Neuronal stem cell (in vitro differentiated cells): ENCODE results near the gene SLC16A13.

Experiments used
- DNase-seq: peaks from one replicate; pipeline ENCODE4 v3.0.0-alpha.2; 2013; ENCODE audit warnings: low spot score
- H2AFZ ChIP-seq: one replicate; pipeline ENCODE4 v1.6.1; 2013; ENCODE audit warnings: mild to moderate bottlenecking, low read length, inconsistent platforms
- H2AK5ac ChIP-seq: 2 replicates; pipeline ENCODE4 v1.6.1; 2013; ENCODE audit warnings: low read depth, mild to moderate bottlenecking, inconsistent platforms, low read length, moderate library complexity, mixed read lengths
- H2BK120ac ChIP-seq: 2 replicates; pipeline ENCODE4 v1.6.1; 2013; ENCODE audit warnings: low read depth, mild to moderate bottlenecking, inconsistent platforms, low read length, moderate library complexity, mixed read lengths
- H2BK12ac ChIP-seq: one replicate; pipeline ENCODE4 v1.6.1; 2013; ENCODE audit warnings: low read length, inconsistent platforms
- H2BK15ac ChIP-seq: 2 replicates; pipeline ENCODE4 v1.6.1; 2013; ENCODE audit warnings: mild to moderate bottlenecking, low read length, inconsistent platforms, mixed read lengths
- H2BK5ac ChIP-seq: one replicate; pipeline ENCODE4 v1.6.1; 2013; ENCODE audit warnings: inconsistent platforms, mild to moderate bottlenecking, low read length, moderate library complexity
- H3K14ac ChIP-seq: one replicate; pipeline ENCODE4 v1.6.1; 2013; ENCODE audit warnings: low read length, inconsistent platforms
- H3K18ac ChIP-seq: 2 replicates; pipeline ENCODE4 v1.6.1; 2013; ENCODE audit warnings: low read length, inconsistent platforms
- H3K23ac ChIP-seq: 2 replicates; pipeline ENCODE4 v1.6.1; 2013; ENCODE audit warnings: low read depth, mild to moderate bottlenecking, mixed read lengths, low read length, inconsistent platforms; ENCODE audit not compliant: poor library complexity
- H3K27ac ChIP-seq: replicated peaks from 3 replicates; pipeline ENCODE4 v1.5.1; 2013; ENCODE audit warnings: low read length, inconsistent platforms
- H3K27me3 ChIP-seq, 3 experiments: 2 replicates each; pipeline ENCODE4 v1.6.1; 2013; ENCODE audit warnings: low read length in 3 of 3, mild to moderate bottlenecking in 2 of 3, inconsistent platforms in 1 of 3, low read depth in 1 of 3, mixed read lengths in 1 of 3, moderate library complexity in 1 of 3; ENCODE audit not compliant: control insufficient read depth in 3 of 3, insufficient read depth in 3 of 3
- H3K36me3 ChIP-seq, 2 donors: replicated peaks in 1 of 2; 2 replicates each; pipeline ENCODE4 v1.6.1; 2013; ENCODE audit warnings: low read length in 2 of 2; ENCODE audit not compliant: control insufficient read depth in 2 of 2, insufficient read depth in 2 of 2
- H3K4ac ChIP-seq: 2 replicates; pipeline ENCODE4 v1.6.1; 2013; ENCODE audit warnings: inconsistent platforms, mild to moderate bottlenecking, low read length, moderate library complexity
- H3K4me1 ChIP-seq, 2 donors: 1 replicate in 1 of 2; 2 replicates in 1 of 2; pipeline ENCODE4 v1.6.1; 2013; ENCODE audit warnings: low read length in 2 of 2, low read depth in 1 of 2; ENCODE audit not compliant: control insufficient read depth in 2 of 2, insufficient read depth in 1 of 2
- H3K4me2 ChIP-seq: one replicate; pipeline ENCODE4 v1.6.1; 2013; ENCODE audit warnings: mild to moderate bottlenecking, low read length, inconsistent platforms; ENCODE audit not compliant: insufficient read depth, poor library complexity, severe bottlenecking
- H3K4me3 ChIP-seq, 2 donors: 2 replicates each; pipeline ENCODE4 v1.5.1; 2013; ENCODE audit warnings: low read length in 2 of 2, mild to moderate bottlenecking in 2 of 2, inconsistent platforms in 1 of 2, moderate library complexity in 1 of 2
- H3K79me1 ChIP-seq: one replicate; pipeline ENCODE4 v1.6.1; 2013; ENCODE audit warnings: low read depth, mild to moderate bottlenecking, inconsistent platforms, low read length, moderate library complexity
- H3K9ac ChIP-seq: one replicate; pipeline ENCODE4 v1.6.1; 2013; ENCODE audit warnings: mild to moderate bottlenecking, low read depth, low read length, inconsistent platforms; ENCODE audit not compliant: poor library complexity
- H3K9me3 ChIP-seq, 2 donors: replicated peaks in 1 of 2; 2 replicates each; pipeline versions ENCODE3 to v1.6.1; 2013; ENCODE audit warnings: low read length in 2 of 2, mild to moderate bottlenecking in 2 of 2, inconsistent platforms in 1 of 2, low read depth in 1 of 2, mixed read lengths in 1 of 2, moderate library complexity in 1 of 2; ENCODE audit not compliant: control insufficient read depth in 2 of 2, insufficient read depth in 1 of 2
- H4K8ac ChIP-seq: one replicate; pipeline ENCODE4 v1.6.1; 2013; ENCODE audit warnings: low read depth, mild to moderate bottlenecking, inconsistent platforms, low read length, moderate library complexity
- H4K91ac ChIP-seq: one replicate; pipeline ENCODE4 v1.6.1; 2013; ENCODE audit warnings: low read length, low read depth, mild to moderate bottlenecking, inconsistent platforms; ENCODE audit not compliant: poor library complexity
- WGBS, 2 donors: extraction: QIAGEN DNeasy Blood & Tissue Kit; methylation state at CpG; one replicate each; pipeline ENCODE4 v1.1.7; 2013; ENCODE audit warnings: missing lambda C conversion rate in 2 of 2, mixed read lengths in 1 of 2; ENCODE audit not compliant: insufficient read length in 2 of 2, insufficient replicate concordance in 1 of 2; ENCODE audit errors: extremely low coverage in 2 of 2; 5-methylcytosine and 5-hydroxymethylcytosine counted together

SLC16A13 gene

DNA sequence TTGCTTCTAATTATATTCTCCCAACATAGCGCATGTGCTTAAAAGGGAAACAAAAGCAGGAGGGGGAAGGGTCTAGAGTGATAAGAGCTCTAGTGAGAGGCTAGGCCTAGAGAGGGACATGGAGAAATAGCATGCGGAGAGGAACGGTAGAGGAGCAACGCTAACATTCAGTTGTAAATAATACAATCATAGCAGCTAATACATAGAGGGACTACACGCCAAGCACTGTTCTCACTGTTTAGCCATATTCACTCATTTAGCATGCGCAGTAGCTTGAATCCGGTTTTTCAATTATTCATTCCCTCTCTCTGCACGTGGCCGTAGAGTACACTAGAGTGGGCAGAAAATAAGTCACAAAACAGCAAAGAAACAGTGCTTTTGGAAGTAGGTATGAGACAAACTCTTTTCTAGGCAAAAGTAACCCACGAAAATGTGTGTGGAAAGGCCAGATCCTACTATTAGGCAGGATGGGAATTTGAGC lies 41.7 kb upstream of the SLC16A13 start:
- no peak overlapping the region for H3K9ac ChIP-seq
- H2BK12ac ChIP-seq, result no peak overlapping the region
- DNase-seq, result no peak
- peaks cover 0 to 21% (median 0%) of the 10 kb centered on the region in 3 experiments for H3K27me3 ChIP-seq
- H3K4me1 ChIP-seq, result peaks cover 0 to 5% of the 10 kb centered on the region in 2 donors
- WGBS, 2 donors, result no CpG with 5 or more reads among the region's 10 CpGs
- H3K4me2 ChIP-seq, result no peak overlapping the region
- H3K4me3 ChIP-seq, result no peak overlapping the region
- no peak overlapping the region for H4K91ac ChIP-seq
- H3K14ac ChIP-seq, result no peak overlapping the region
- H2BK15ac ChIP-seq, result no peak overlapping the region
- no peak overlapping the region for H3K4ac ChIP-seq
- no peak overlapping the region for H3K23ac ChIP-seq
- no peak overlapping the region for H2BK120ac ChIP-seq
- H3K27ac ChIP-seq, result no peak overlapping the region
- H3K36me3 ChIP-seq, result peaks cover 0 to 19% of the 10 kb centered on the region in 2 donors
- H2AK5ac ChIP-seq, result no peak overlapping the region
- no peaks in the 10 kb centered on the region for H3K79me1 ChIP-seq
- no peak overlapping the region for H3K18ac ChIP-seq
- H4K8ac ChIP-seq, result no peak overlapping the region
- peaks cover 0 to 2% of the 10 kb centered on the region in 2 donors for H3K9me3 ChIP-seq
- H2BK5ac ChIP-seq, result no peak overlapping the region
- H2AFZ ChIP-seq, result no peak overlapping the region

DNA sequence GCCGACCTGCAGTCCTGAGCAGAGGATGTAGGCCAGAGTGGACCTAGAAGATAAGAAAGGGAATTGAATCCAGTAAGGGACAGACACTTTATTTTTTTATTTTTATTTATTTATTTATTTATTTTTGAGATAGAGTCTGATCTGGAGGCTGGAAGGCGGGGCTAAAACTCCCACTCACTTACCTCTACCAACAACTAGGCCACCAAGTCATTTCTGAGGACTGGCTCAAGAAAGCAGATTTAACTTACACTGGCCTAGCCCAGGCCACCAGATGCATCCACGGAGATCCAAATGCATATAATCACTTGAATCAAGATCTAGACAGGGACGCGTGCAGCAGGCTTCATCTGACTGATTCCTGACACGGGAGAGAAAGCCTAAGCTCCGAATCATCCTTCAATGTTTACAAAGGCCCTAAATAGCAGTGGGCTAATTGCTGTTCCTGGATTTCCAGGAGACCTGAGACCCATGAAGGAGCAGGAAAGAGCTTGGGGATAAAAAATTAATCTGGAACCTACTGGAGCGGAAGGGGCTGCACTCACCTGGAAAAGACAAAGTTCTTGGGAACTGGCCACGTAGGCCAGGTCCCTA lies 41.1 kb upstream of the SLC16A13 start:
- Histone ChIP-seq H3K36me3 (peaks cover under 1 to 25% of the 10 kb centered on the region in 2 donors), H3K9ac (no peak overlapping the region), H2AK5ac (no peak overlapping the region), H3K9me3 (peaks cover 0 to 2% of the 10 kb centered on the region in 2 donors), H4K8ac (no peak overlapping the region), H3K4ac (no peak overlapping the region), H3K23ac (no peak overlapping the region), H3K14ac (no peak overlapping the region), H3K27me3 (peaks cover 0 to 21% (median 0%) of the 10 kb centered on the region in 3 experiments), H4K91ac (no peak overlapping the region), H3K27ac (no peak overlapping the region), H3K4me2 (no peak overlapping the region), H2BK120ac (no peak overlapping the region), H3K4me3 (no peak overlapping the region), H2BK15ac (no peak overlapping the region), H2BK12ac (no peak overlapping the region), H3K18ac (no peak overlapping the region), H2AFZ (no peak overlapping the region), H2BK5ac (no peak overlapping the region), H3K79me1 (no peaks in the 10 kb centered on the region), H3K4me1 (peaks cover 0 to 5% of the 10 kb centered on the region in 2 donors)
- WGBS, 2 donors, result no CpG with 5 or more reads among the region's 9 CpGs
- DNase-seq, result no peak

GRCh38 chr17:6995500-6996255 lies 40.1 kb upstream of the SLC16A13 start, which contains the start of gene ALOX12:
Gene ALOX12 (plus strand): TSS chr17:6996049. CDS start chr17:6996118, 69 bp downstream.
- WGBS, 2 donors, result no CpG with 5 or more reads among the region's 64 CpGs

More at GRCh38 chr17:6995500-6996255, 40.1 kb upstream of the SLC16A13 start, which contains the start of gene ALOX12:
- Histone ChIP-seq H3K27ac (no peak within 1 kb of the TSS), H3K4ac (no peak within 1 kb of the TSS), H3K9me3 (peaks cover 0 to 2% of the 10 kb centered on the region in 2 donors), H3K9ac (peak within 1 kb of the TSS; percentile 70), H3K4me1 (peaks cover 0 to 5% of the 10 kb centered on the region in 2 donors), H2AFZ (no peak within 1 kb of the TSS), H2BK15ac (peak within 1 kb of the TSS; percentile 83), H3K4me3 (peak within 1 kb of the TSS in 1 of 2 donors; percentile 72), H2BK120ac (peak within 1 kb of the TSS; percentile 68), H3K4me2 (peak within 1 kb of the TSS; percentile 61), H2AK5ac (peak within 1 kb of the TSS; percentile 84), H3K14ac (peak within 1 kb of the TSS; percentile 47), H3K36me3 (peaks cover 4 to 34% of the 10 kb centered on the region in 2 donors), H3K18ac (peak within 1 kb of the TSS; percentile 94), H3K79me1 (no peaks in the 10 kb centered on the region), H3K23ac (peak within 1 kb of the TSS; percentile 96), H4K91ac (no peak within 1 kb of the TSS), H2BK5ac (peak within 1 kb of the TSS; percentile 66), H2BK12ac (no peak within 1 kb of the TSS), H4K8ac (no peak within 1 kb of the TSS), H3K27me3 (peaks cover 0 to 21% (median 0%) of the 10 kb centered on the region in 3 experiments)
- no peak for DNase-seq
